NOMO-1 treated with dmso at 0.1 percent for 144 hours (cell line): ENCODE results near the gene SULT4A1.

Source experiments
- DNase-seq: peaks from one replicate; lab custom pipeline; 2025; ENCODE audit not compliant: unreplicated experiment; lab: John Stamatoyannopoulos, UW

Gene SULT4A1

DNA sequence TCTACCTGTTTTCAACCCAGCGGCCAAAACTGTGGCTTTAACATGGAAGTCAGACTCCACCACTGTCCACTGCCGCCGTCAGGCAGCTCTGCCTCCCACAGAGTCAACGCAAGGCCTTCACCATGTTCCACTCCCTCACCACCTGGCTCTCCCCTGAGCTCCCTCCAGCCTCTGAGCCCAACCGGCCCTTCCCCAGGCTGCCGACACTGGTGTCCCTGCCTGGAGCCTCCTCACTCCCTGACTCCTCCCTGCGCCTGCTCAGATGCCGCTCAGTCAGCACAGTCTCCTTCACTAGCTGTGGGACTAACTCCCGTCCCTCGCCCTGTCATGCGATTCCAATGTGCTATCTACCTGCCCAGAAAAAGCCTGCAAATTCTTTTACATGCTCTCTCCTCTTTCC is 16.3 kb downstream of the SULT4A1 start:
- DNase-seq = no peak

GRCh38 chr22:43844560-43845545 is 17.5 kb downstream of the SULT4A1 start:
- DNase-seq = no peak

GRCh38 chr22:43843783-43844530 is 18.4 kb downstream of the SULT4A1 start:
- no peak for DNase-seq

- no peak for DNase-seq
Measured at GRCh38 chr22:43841742-43842141, 20.6 kb downstream of the SULT4A1 start.

DNA sequence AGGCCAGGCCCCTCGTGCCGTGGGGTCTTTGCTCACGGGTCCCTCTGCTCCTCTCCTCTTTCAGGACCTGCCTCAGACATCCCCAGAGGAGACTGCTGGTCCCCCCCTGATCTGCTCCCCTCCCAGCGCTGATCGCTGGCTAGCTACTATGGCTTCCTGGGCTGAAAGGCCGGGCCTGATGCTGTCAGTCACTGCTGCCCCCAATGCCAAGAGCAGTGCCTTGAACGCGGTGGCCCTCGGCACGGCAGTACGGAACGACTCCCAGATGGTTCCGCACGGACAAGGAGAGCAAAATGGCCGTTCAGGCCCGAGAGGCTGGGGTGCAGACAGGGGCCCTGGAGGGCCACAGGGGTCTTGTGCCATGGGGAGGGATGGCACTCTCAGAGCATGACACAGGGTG is 21.5 kb downstream of the SULT4A1 start:
- no peak for DNase-seq

- no peak for DNase-seq
Measured at GRCh38 chr22:43840431-43840830, 21.9 kb downstream of the SULT4A1 start.

- no peak for DNase-seq
Measured at GRCh38 chr22:43839781-43840180, 22.5 kb downstream of the SULT4A1 start.

DNA sequence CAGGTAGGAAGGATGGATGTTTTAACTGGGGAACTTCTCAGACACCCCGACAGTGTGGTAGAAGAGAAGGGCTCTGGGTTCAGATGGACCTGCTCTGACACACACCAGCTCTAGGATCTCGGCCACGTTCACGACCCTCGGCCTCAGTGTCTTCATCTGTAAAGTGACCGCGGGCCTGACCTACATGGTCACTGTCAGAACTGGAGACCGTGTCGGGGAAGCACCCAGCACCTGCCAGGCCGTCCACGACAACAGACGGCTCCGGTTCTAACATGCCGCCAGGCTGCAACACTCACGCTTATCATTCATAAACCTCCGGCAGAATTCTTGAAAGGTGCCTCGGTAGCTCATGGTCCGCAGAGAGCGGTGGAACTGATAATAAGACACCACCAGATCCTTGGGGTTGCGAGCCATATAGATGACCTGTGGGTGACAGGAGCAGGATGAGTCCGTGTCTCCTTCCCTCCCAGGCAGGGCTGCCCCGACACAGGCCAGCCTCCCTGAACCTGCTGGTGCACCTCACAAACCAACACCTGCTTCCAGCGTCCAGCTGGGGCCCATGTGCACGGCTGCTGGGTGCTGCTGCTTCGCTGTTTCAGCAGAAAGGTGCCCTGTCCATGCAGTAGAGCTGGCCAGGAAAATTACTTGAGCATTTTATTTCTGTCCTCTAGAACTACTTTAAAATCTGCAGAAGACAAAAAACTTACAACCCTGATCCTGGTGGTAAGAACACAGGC is 23.6 kb downstream of the SULT4A1 start:
- no peak for DNase-seq

DNA sequence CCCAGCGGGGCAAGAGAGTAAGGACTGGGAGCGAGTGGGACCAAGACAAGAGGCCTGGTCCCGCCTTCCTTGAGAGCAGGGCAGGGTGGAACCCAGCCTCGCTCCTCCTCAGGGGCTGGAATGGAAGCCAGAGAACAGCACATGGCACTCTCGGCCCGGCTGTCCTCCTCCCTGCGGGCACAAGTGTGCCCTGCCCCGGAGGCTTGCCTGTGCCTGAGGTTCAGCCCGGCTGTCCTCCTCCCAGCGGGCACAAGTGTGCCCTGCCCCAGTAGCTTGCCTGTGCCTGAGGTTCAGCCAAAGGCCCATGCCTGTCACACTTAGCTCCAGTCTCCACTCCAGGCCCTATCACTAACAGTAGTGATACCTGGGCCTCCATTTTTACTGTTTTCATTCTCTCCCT is 24.2 kb downstream of the SULT4A1 start:
- DNase-seq = no peak

DNA sequence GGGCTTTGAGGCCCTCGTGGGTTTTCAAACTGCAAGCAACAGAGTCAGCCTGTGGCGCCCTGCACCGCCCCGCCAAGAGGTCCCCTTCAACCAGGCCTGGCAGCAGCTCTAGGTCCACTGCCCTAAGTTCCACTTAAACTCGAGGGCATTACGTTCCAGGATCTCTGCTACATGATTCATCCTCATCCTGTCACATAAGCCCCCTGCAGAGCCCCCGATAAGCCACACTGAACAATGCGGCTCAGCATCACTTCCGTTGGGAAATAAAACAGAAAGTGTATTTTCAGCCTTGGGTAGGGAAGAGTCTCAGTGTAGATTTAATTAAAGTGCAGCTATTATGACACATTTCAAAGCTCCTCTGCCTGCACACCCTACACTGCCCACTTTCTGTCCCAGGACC is 24.6 kb downstream of the SULT4A1 start:
- DNase-seq = no peak

- DNase-seq = no peak
Measured at GRCh38 chr22:43835736-43836135, 26.6 kb downstream of the SULT4A1 start.

- no peak for DNase-seq
Measured at GRCh38 chr22:43835166-43835565, 27.1 kb downstream of the SULT4A1 start.

GRCh38 chr22:43833286-43834240 is 28.8 kb downstream of the SULT4A1 start:
- DNase-seq = no peak

DNA sequence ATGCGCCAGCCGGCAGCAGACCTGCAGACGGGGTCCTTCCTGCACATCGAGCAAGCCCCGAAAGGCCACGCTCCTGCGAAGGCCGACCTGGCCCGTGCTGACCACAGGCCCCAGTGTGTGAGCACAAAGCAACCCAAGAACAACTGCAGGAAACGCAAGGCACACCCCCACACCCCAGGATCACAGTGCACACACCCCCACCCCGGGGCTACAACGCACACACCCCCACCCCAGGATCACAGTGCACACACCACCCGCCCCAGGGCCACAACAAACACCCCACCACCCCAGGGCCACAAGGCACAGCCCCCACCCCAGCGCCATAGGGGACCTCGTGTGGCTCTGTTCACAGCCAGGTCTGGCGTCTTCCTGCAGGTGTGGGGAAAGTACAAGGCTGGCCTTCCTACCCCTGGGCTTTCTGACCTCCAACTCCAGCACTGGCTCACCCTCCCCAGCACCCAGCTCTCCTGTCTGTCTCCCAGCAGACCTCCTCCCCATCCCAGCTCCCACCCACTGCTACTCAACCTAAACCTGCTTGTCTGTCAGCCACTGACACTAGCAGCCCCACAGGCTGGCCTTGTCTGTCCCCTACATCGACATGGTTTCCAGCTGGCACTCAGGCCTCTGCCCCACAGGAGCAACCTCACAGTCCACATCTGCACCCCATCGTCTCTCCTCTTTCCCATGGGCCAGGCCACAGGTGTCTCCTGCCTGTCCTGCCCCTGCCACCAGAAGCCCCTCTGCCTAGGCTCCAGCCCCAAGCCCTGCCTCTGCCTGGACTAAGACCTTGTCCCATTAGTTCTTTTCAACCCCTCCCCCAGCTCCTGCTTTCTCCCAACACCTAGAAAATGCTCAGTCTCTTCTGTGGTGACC is 29.7 kb downstream of the SULT4A1 start:
- DNase-seq = no peak

DNA sequence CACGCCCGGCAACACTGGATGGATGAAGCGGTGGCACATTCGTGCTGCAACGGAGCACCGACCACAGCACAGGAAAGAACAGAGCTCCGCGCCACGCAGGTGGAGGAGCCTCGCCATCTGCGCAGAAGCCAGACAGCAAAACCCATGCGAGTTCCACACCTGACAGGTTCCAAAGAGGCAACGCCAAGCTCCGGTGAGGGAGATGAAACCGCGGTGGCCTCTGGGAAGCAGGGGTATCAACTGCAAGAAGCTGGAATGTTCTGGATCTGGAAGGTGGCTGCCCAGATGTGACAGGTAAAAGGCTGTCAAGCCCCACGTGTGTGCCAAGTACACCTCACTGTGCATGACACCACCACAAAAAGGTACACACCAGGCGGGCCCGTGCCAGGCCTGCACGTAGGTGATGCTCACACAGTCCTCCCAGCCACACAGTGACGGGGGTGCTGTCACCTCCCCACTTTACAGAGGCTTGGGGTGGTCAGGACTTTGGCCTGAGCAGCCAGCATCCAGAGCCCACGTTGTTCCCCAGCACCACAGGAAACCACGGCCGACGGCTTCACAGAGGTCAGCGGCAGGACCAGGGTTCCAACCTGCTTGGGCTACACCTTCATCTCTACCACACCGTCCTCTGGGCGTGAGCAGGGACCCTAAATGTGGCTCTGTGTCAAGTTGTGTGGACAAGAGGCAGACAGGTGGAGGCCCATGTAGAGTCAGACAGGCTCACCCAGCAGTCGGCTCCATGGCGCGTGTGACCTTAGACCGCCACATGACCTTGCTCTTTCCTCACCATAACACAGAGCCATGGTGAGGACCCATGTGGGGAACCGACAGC is 30.5 kb downstream of the SULT4A1 start:
- DNase-seq = no peak

DNA sequence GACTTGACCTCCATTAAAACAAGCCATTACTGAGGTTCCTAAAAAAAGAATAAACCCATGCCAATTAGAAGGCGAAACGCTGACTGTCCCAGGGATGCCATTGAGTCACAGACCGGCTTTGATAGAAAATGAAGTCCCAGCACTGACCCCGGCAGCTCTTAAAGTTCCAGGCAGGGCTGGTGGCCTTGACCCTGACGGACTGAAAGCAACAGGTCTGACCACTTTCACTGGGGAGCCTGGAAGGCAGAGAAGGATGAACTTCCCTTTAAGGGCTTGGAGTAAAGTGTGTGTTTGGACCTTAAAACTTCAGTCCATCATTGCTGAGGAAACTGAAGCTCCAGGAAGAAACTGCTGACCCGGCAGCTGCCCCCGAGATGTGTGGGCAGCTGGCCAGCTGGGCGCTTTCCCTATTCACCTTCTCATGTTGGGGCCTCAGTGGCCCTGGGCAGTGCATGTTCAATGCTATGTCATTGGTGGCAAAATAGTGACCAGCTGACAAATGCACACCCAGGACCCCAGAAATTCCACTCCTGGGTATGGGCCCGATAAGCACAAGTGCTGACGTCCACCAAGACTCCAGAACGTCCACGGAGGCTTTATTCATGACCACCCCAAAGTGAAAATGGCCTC is 31.3 kb downstream of the SULT4A1 start:
- DNase-seq = no peak

GRCh38 chr22:43829904-43830851 is 32.1 kb downstream of the SULT4A1 start:
- DNase-seq = no peak
